Hepatocyte (in vitro differentiated cells): ENCODE measurements around the gene BRINP3. TPM values are rescaled to one million over a fixed set of nuclear protein-coding genes. Genes with fewer than 3 reads are reported as not detected.

Experiments used
- DNase-seq: peaks from one replicate; pipeline ENCODE4 v3.0.0-alpha.2; 2016; ENCODE audit warnings: low spot score
- H2AFZ ChIP-seq: fragments of 200-600 bp; sonication (generic); 2 replicates; pipeline ENCODE4 v1.6.0; 2016; ENCODE audit warnings: antibody characterized with exemption, mild to moderate bottlenecking
- H3K27ac ChIP-seq: fragments of 200-600 bp; sonication (generic); 2 replicates; pipeline ENCODE4 v1.5.1; 2016; ENCODE audit warnings: mild to moderate bottlenecking
- H3K27me3 ChIP-seq: fragments of 200-600 bp; sonication (generic); 2 replicates; pipeline ENCODE4 v1.6.1; 2016
- H3K36me3 ChIP-seq: fragments of 200-600 bp; sonication (generic); replicated peaks from 2 replicates; pipeline ENCODE4 v1.5.1; 2016; ENCODE audit warnings: low read depth; ENCODE audit not compliant: insufficient read depth
- H3K4me1 ChIP-seq: fragments of 200-600 bp; sonication (generic); 2 replicates; pipeline ENCODE4 v1.5.1; 2016; ENCODE audit warnings: mild to moderate bottlenecking, moderate library complexity; ENCODE audit not compliant: insufficient read depth
- H3K4me2 ChIP-seq: fragments of 200-600 bp; sonication (generic); 2 replicates; pipeline ENCODE4 v1.6.0; 2016
- H3K4me3 ChIP-seq: fragments of 200-600 bp; sonication (generic); 2 replicates; pipeline ENCODE4 v1.5.1; 2016; ENCODE audit warnings: mild to moderate bottlenecking
- H3K79me2 ChIP-seq: fragments of 200-600 bp; sonication (generic); 2 replicates; pipeline ENCODE4 v1.6.0; 2017; ENCODE audit warnings: mild to moderate bottlenecking
- H3K9me2 ChIP-seq: fragments of 200-600 bp; sonication (generic); replicated peaks from 2 replicates; pipeline ENCODE4 v1.6.0; 2017; ENCODE audit warnings: mild to moderate bottlenecking; ENCODE audit not compliant: insufficient read depth
- H3K9me3 ChIP-seq: fragments of 200-600 bp; sonication (generic); 2 replicates; pipeline ENCODE4 v1.5.1; 2016; ENCODE audit warnings: low read depth, mild to moderate bottlenecking
- H4K20me1 ChIP-seq: fragments of 200-600 bp; sonication (generic); 2 replicates; pipeline ENCODE4 v1.6.0; 2016; ENCODE audit warnings: mild to moderate bottlenecking; ENCODE audit not compliant: insufficient read depth, poor library complexity, severe bottlenecking
- EZH2 ChIP-seq: fragments of 200-600 bp; sonication (generic); IDR thresholded peaks from 2 replicates; pipeline ENCODE4 v1.6.1; 2016; ENCODE audit warnings: antibody characterized with exemption, mild to moderate bottlenecking, borderline replicate concordance
- EZH2phosphoT487 ChIP-seq: fragments of 200-600 bp; sonication (generic); IDR thresholded peaks from one replicate; pipeline ENCODE4 v1.6.1; 2018; ENCODE audit warnings: antibody characterized with exemption, mild to moderate bottlenecking, low read depth, moderate library complexity; ENCODE audit not compliant: unreplicated experiment, severe bottlenecking
- WGBS: methylation state at CpG from one replicate; pipeline ENCODE4 v1.1.6; 2016; ENCODE audit warnings: low lambda C conversion rate; ENCODE audit errors: missing lambda C conversion rate; 5-methylcytosine and 5-hydroxymethylcytosine counted together
- polyA plus RNA-seq: library from polyadenylated mRNA; unstranded; fragments of >200 nt; fragmentation: Nextera tagmentation; extraction: Ambion mirVana; gene quantifications from 2 replicates; pipeline ENCODE4 v1.2.1, GENCODE V29; 2016
- total RNA-seq: library from RNA; depleted of rRNA; stranded (reverse); fragments of >200 nt; gene quantifications from 2 replicates; pipeline ENCODE4 v1.2.3, GENCODE V29; 2014
- TF ChIP-seq, protein P1 (sequence below): fragments of 200-600 bp; sonication (generic); IDR thresholded peaks from 2 replicates; pipeline ENCODE4 v1.5.1; 2016; ENCODE audit warnings: antibody characterized with exemption, mild to moderate bottlenecking; ENCODE audit not compliant: poor library complexity

Gene BRINP3
- total and polyA plus RNA-seq, 2 experiments from 2014 or later: 15.3 to 37.9 TPM

GRCh38 chr1:190183588-190183987, 294.1 kb downstream of the BRINP3 start:
- no peak overlapping the region for H3K27ac ChIP-seq
- H3K79me2 ChIP-seq: no peaks in the 10 kb centered on the region
- H3K27me3 ChIP-seq: no peaks in the 10 kb centered on the region
- DNase-seq: no peak
- H2AFZ ChIP-seq: no peak overlapping the region
- 50% methylated on average over 1 of the region's 1 CpG for WGBS
- H3K36me3 ChIP-seq: no peaks in the 10 kb centered on the region
- H3K4me2 ChIP-seq: no peak overlapping the region
- no peaks in the 10 kb centered on the region for H3K9me2 ChIP-seq
- no peaks in the 10 kb centered on the region for H4K20me1 ChIP-seq
- no peak overlapping the region for H3K4me3 ChIP-seq
- no peaks in the 10 kb centered on the region for H3K9me3 ChIP-seq
- TF ChIP-seq, protein P1, sequence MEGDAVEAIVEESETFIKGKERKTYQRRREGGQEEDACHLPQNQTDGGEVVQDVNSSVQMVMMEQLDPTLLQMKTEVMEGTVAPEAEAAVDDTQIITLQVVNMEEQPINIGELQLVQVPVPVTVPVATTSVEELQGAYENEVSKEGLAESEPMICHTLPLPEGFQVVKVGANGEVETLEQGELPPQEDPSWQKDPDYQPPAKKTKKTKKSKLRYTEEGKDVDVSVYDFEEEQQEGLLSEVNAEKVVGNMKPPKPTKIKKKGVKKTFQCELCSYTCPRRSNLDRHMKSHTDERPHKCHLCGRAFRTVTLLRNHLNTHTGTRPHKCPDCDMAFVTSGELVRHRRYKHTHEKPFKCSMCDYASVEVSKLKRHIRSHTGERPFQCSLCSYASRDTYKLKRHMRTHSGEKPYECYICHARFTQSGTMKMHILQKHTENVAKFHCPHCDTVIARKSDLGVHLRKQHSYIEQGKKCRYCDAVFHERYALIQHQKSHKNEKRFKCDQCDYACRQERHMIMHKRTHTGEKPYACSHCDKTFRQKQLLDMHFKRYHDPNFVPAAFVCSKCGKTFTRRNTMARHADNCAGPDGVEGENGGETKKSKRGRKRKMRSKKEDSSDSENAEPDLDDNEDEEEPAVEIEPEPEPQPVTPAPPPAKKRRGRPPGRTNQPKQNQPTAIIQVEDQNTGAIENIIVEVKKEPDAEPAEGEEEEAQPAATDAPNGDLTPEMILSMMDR: no peak
- TF ChIP-seq EZH2phosphoT487 (no peak), EZH2 (no peak)
- peaks cover 4% of the 10 kb centered on the region for H3K4me1 ChIP-seq

- Histone ChIP-seq H3K9me2 (no peaks in the 10 kb centered on the region), H3K27ac (peak overlapping the region; percentile 56), H3K4me3 (no peak overlapping the region), H3K27me3 (no peaks in the 10 kb centered on the region), H3K9me3 (no peaks in the 10 kb centered on the region), H4K20me1 (no peaks in the 10 kb centered on the region), H3K4me2 (no peak overlapping the region), H3K36me3 (no peaks in the 10 kb centered on the region), H3K4me1 (peaks cover 4% of the 10 kb centered on the region), H2AFZ (no peak overlapping the region), H3K79me2 (no peaks in the 10 kb centered on the region)
- TF ChIP-seq, protein P1: no peak
- TF ChIP-seq EZH2phosphoT487: no peak
- TF ChIP-seq EZH2: no peak
- peak; percentile 49 for DNase-seq
- WGBS: 20% methylated on average over 3 of the region's 3 CpGs
Observed at GRCh38 chr1:190179817-190180216, 297.8 kb downstream of the BRINP3 start.

DNA sequence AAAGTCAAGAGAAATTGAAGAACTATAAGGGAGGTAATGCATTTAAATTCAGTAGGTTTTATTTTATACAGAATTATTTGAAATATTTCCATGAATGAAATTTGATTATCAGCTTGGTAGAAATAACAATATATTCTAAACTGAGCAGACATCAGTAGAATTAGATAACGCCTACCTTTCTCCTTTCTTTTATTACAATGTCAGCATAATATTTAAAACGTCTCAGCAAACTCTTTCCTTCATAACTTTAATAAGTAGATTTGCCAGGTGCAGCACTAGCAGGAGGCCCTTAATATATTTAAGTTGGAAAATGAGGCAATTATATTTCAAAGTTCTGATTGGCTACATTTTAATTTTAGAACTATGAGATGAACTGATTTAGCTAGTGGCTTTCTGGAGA, 298.8 kb downstream of the BRINP3 start:
- peaks cover 4% of the 10 kb centered on the region for H3K4me1 ChIP-seq
- no peak overlapping the region for H3K4me3 ChIP-seq
- no peaks in the 10 kb centered on the region for H4K20me1 ChIP-seq
- TF ChIP-seq, protein P1: no peak
- TF ChIP-seq EZH2 (no peak), EZH2phosphoT487 (no peak)
- no peak for DNase-seq
- H3K27me3 ChIP-seq: no peaks in the 10 kb centered on the region
- no peak overlapping the region for H2AFZ ChIP-seq
- H3K36me3 ChIP-seq: no peaks in the 10 kb centered on the region
- no peaks in the 10 kb centered on the region for H3K9me3 ChIP-seq
- H3K4me2 ChIP-seq: no peak overlapping the region
- H3K27ac ChIP-seq: peak overlapping the region; percentile 3
- 87% methylated on average over 2 of the region's 2 CpGs for WGBS
- H3K79me2 ChIP-seq: no peaks in the 10 kb centered on the region
- H3K9me2 ChIP-seq: no peaks in the 10 kb centered on the region

- H3K4me1 ChIP-seq: peaks cover 4% of the 10 kb centered on the region
- H3K27ac ChIP-seq: no peak overlapping the region
- TF ChIP-seq, protein P1: no peak
- no peak for TF ChIP-seq EZH2phosphoT487
- no peak for TF ChIP-seq EZH2
- no peaks in the 10 kb centered on the region for H3K9me3 ChIP-seq
- H3K4me2 ChIP-seq: no peak overlapping the region
- H4K20me1 ChIP-seq: no peaks in the 10 kb centered on the region
- H3K79me2 ChIP-seq: no peaks in the 10 kb centered on the region
- H3K9me2 ChIP-seq: no peaks in the 10 kb centered on the region
- no peak for DNase-seq
- no peak overlapping the region for H2AFZ ChIP-seq
- H3K27me3 ChIP-seq: no peaks in the 10 kb centered on the region
- no peak overlapping the region for H3K4me3 ChIP-seq
- 97% methylated on average over 2 of the region's 2 CpGs for WGBS
- H3K36me3 ChIP-seq: no peaks in the 10 kb centered on the region
Observed at GRCh38 chr1:190177555-190177954, 300.1 kb downstream of the BRINP3 start.
